Transverse colon (tissue), 4 donors: ENCODE measurements around the gene SLC17A5. TPM values are rescaled to one million over a fixed set of nuclear protein-coding genes. Genes with fewer than 3 reads are reported as not detected.

ENCODE experiments used
- DNase-seq: peaks from one replicate; pipeline ENCODE4 v3.0.0-alpha.2; 2019
- H3K27ac ChIP-seq, 4 donors: fragments of 200-600 bp; sonication (generic); 2 replicates each; pipeline ENCODE4 v1.5.1; 2016 to 2018; ENCODE audit warnings: inconsistent platforms in 4 of 4
- H3K27me3 ChIP-seq: fragments of 200-600 bp; sonication (generic); 2 replicates; pipeline ENCODE4 v1.5.1; 2017; ENCODE audit warnings: inconsistent platforms
- H3K36me3 ChIP-seq, 4 donors: fragments of 200-600 bp; sonication (generic); 2 replicates each; pipeline ENCODE4 v1.5.1; 2017 to 2019; ENCODE audit warnings: inconsistent platforms in 4 of 4
- H3K4me1 ChIP-seq, 4 donors: fragments of 200-600 bp; sonication (generic); 2 replicates each; pipeline ENCODE4 v1.5.1; 2017 to 2020; ENCODE audit warnings: inconsistent platforms in 4 of 4
- H3K4me3 ChIP-seq, 4 donors: fragments of 200-600 bp; sonication (generic); 1 replicate in 1 of 4; 2 replicates in 3 of 4; pipeline versions ENCODE4 v1.5.1 to v1.6.1; 2017 to 2019; ENCODE audit warnings: inconsistent platforms in 4 of 4
- H3K9me3 ChIP-seq, 2 donors: fragments of 200-600 bp; sonication (generic); 2 replicates each; pipeline ENCODE4 v1.5.1; 2017 to 2019; ENCODE audit warnings: inconsistent platforms in 2 of 2
- CTCF ChIP-seq, 5 experiments: fragments of 200-600 bp in 3 of 5; fragments of 450-650 bp in 2 of 5; sonication (generic) in 3 of 5; IDR thresholded peaks; 1 replicate in 2 of 5; 2 replicates in 3 of 5; pipeline ENCODE4 v1.5.1; 2016 to 2017; ENCODE audit warnings: antibody characterized with exemption in 5 of 5, inconsistent platforms in 3 of 5, mild to moderate bottlenecking in 2 of 5, moderate library complexity in 1 of 5
- EP300 ChIP-seq: sonication (generic); formaldehyde crosslinking; IDR thresholded peaks from one replicate; pipeline ENCODE4 v1.6.1; 2017; ENCODE audit warnings: antibody characterized with exemption, low read depth
- POLR2A ChIP-seq: fragments of 450-650 bp; IDR thresholded peaks from one replicate; pipeline ENCODE4 v1.6.1; 2016; ENCODE audit warnings: antibody characterized with exemption, mild to moderate bottlenecking, moderate library complexity
- POLR2AphosphoS5 ChIP-seq, 3 donors: sonication (generic); formaldehyde crosslinking; IDR thresholded peaks; one replicate each; pipeline ENCODE4 v1.6.1; 2016; ENCODE audit warnings: antibody characterized with exemption in 3 of 3
- WGBS, 2 donors: methylation state at CpG; one replicate each; pipeline ENCODE4 v1.1.5; 2018; ENCODE audit warnings: low coverage in 1 of 2; 5-methylcytosine and 5-hydroxymethylcytosine counted together
- in situ Hi-C, 4 donors: fragments of 200-750 bp; cut with MboI; loops; one replicate each; pipeline versions ENCODE4 v1.15.0 to v1.15.1; 2017; ENCODE audit warnings: low sequenced_read_pairs in 3 of 4, low pct_ligation_motif_present in 1 of 4, low pct_unique_long_range_greater_than_20kb in 1 of 4
- intact Hi-C: fragments of 100-400 bp; cut with DNase I; formaldehyde crosslinking; loops from one replicate; pipeline ENCODE4 v1.15.1; 2023; ENCODE audit warnings: low total_unique reads
- small RNA-seq, 4 donors: library from RNA; depleted of rRNA; stranded (forward); fragments of <200 nt; gene quantifications; one replicate each; pipeline ENCODE3, GENCODE V24; 2016
- total RNA-seq, 4 donors: library from RNA; depleted of rRNA; stranded (reverse); fragments of >200 nt; gene quantifications; one replicate each; pipeline ENCODE4 v1.1.0, GENCODE V29; 2016

Gene SLC17A5
- total RNA-seq, 4 donors from 2014 or later, result 13.7 to 57.3 (median 32.8) TPM

- H3K4me1 ChIP-seq, result no peaks in the 10 kb centered on the region
- no peak for DNase-seq
- intact Hi-C loops (no loop called here), in situ Hi-C loops (no loop called here)
- no peaks in the 10 kb centered on the region for H3K36me3 ChIP-seq
- H3K27me3 ChIP-seq, result no peaks in the 10 kb centered on the region
- 83 to 88% methylated on average over 1 of the region's 1 CpG for WGBS, 2 donors
- no peak overlapping the region for H3K27ac ChIP-seq
- no peak for TF ChIP-seq POLR2AphosphoS5 (IDR thresholded peaks at IDR 0.05)
- no peak for TF ChIP-seq CTCF (IDR thresholded peaks at IDR 0.05)
- TF ChIP-seq POLR2A, result no peak
- no peak for TF ChIP-seq EP300
- no peak overlapping the region for H3K4me3 ChIP-seq
- no peaks in the 10 kb centered on the region for H3K9me3 ChIP-seq
Measured at GRCh38 chr6:73547036-73547435, 106.8 kb downstream of the SLC17A5 start.

Small RNAs within 50 kb of the gene (small RNA-seq; reads per million reads assigned to genes)
- gene RPS27P15, result 0 to 0.12 (median 0) reads per million in 4 donors

Other genes starting within 250 kb of the SLC17A5 start
- gene CGAS, start 201.7 kb downstream of the SLC17A5 start, total RNA-seq, result 10 to 100 TPM in 1 of 4 donors, 1 to 10 TPM in 3; 1.8 to 11.2 (median 4.0) TPM
- 10 to 100 TPM in 3 of 4 donors, 1 to 10 TPM in 1; 9.6 to 27.7 (median 22.2) TPM for gene MTO1, start 192.3 kb downstream of the SLC17A5 start, total RNA-seq
- gene EEF1A1, start 133.0 kb downstream of the SLC17A5 start, total RNA-seq, result 1,000 to 10,000 TPM; 2,654 to 8,743 (median 5,443) TPM
- gene CD109, start 42.2 kb upstream of the SLC17A5 start, total RNA-seq, result 1 to 10 TPM; 1.9 to 7.4 (median 4.8) TPM